HepG2 (cell line): ENCODE results near the gene MYO1E. TPM values are rescaled to one million over a fixed set of nuclear protein-coding genes. Genes with fewer than 3 reads are reported as not detected.

Experiments used
- ATAC-seq: fragments of 200-7000 bp; cut with Tn5 transposase; 3 replicates; pipeline ENCODE4 v1.9.1; 2020; ENCODE audit warnings: mild to moderate bottlenecking, moderate library complexity
- BruUV-seq: library from RNA; stranded (reverse); fragments of 400-500 nt; replicated peaks from 2 replicates; lab custom pipeline; 2021; lab: Mats Ljungman, UMichigan
- CTCF ChIA-PET: fragments of 300-600 bp; formaldehyde crosslinking; extraction: SDS; loops from one replicate; lab custom pipeline; 2021; ENCODE audit warnings: low total read pairs, inconsistent platforms, low intra/inter-chr PET ratio; lab: Yijun Ruan, JAX
- POLR2A ChIA-PET: fragments of 350-600 bp; sonication (Branson Sonifier 250); formaldehyde crosslinking; loops from one replicate; lab custom pipeline; 2020; ENCODE audit warnings: antibody characterized with exemption, inconsistent platforms; lab: Yijun Ruan, JAX
- DNase-seq: peaks from one replicate; pipeline ENCODE4 v3.0.0-alpha.2; 2015; ENCODE audit warnings: low spot score
- FAIRE-seq: peaks from 3 replicates; lab custom pipeline; 2011; peaks lifted over from hg19 to GRCh38; lab: Jason Lieb, UNC
- H2AFZ ChIP-seq: one replicate; pipeline ENCODE4 v1.6.1; 2011; ENCODE audit warnings: low read length, inconsistent platforms
- H3K27ac ChIP-seq: fragments of 300-600 bp; 3 replicates; pipeline ENCODE4 v1.8.0; 2011; ENCODE audit warnings: mixed run types, mild to moderate bottlenecking, mixed read lengths, low read length, inconsistent platforms; ENCODE audit not compliant: insufficient read depth; ENCODE audit errors: extremely low read length
- H3K27me3 ChIP-seq, 2 experiments: fragments of 200-600 bp in 1 of 2; 2 replicates in 1 of 2; 3 replicates in 1 of 2; pipeline versions ENCODE4 v1.6.0 to v1.8.0; 2011; ENCODE audit warnings: low read length in 2 of 2, mild to moderate bottlenecking in 2 of 2, moderate library complexity in 2 of 2, inconsistent platforms in 1 of 2; ENCODE audit not compliant: insufficient read depth in 2 of 2, control insufficient read depth in 1 of 2
- H3K36me3 ChIP-seq, 2 experiments: fragments of 200-600 bp in 1 of 2; replicated peaks in 1 of 2; 2 replicates in 1 of 2; 3 replicates in 1 of 2; pipeline versions ENCODE4 v1.5.1 to v1.8.0; 2011; ENCODE audit warnings: low read length in 2 of 2, inconsistent platforms in 1 of 2; ENCODE audit not compliant: insufficient read depth in 2 of 2, control insufficient read depth in 1 of 2
- H3K4me1 ChIP-seq: 2 replicates; pipeline ENCODE4 v1.5.1; 2012; ENCODE audit warnings: low read length, inconsistent platforms; ENCODE audit not compliant: insufficient read depth
- H3K4me2 ChIP-seq: 2 replicates; pipeline ENCODE4 v1.6.0; 2011; ENCODE audit warnings: low read depth, low read length, inconsistent platforms
- H3K4me3 ChIP-seq, 3 experiments: fragments of 200-600 bp in 1 of 3; sonication (generic), shearing (Covaris generic) in 1 of 3; replicated peaks in 1 of 3; 2 replicates each; pipeline ENCODE4 v1.5.1; 2011 to 2016; ENCODE audit warnings: low read length in 3 of 3, inconsistent platforms in 2 of 3, low read depth in 2 of 3, mild to moderate bottlenecking in 2 of 3, control low read depth in 1 of 3, mixed read lengths in 1 of 3; ENCODE audit not compliant: insufficient read depth in 1 of 3
- H3K79me2 ChIP-seq: one replicate; pipeline ENCODE4 v1.6.1; 2011; ENCODE audit warnings: low read length, inconsistent platforms; ENCODE audit not compliant: insufficient read depth
- H3K9ac ChIP-seq: 2 replicates; pipeline ENCODE4 v1.6.0; 2011; ENCODE audit warnings: mild to moderate bottlenecking, low read depth, low read length, inconsistent platforms; ENCODE audit not compliant: insufficient read depth
- H3K9me3 ChIP-seq: 2 replicates; pipeline ENCODE4 v1.5.1; 2012; ENCODE audit warnings: mild to moderate bottlenecking, low read length
- H4K20me1 ChIP-seq: 2 replicates; pipeline ENCODE4 v1.6.0; 2011; ENCODE audit warnings: inconsistent platforms, mild to moderate bottlenecking, low read length, moderate library complexity; ENCODE audit not compliant: insufficient read depth
- CC2D1A ChIP-seq: sonication (generic); formaldehyde crosslinking; IDR thresholded peaks from 2 replicates; pipeline ENCODE4 v1.8.1; 2023; ENCODE audit warnings: mild to moderate bottlenecking, missing genetic modification reagents
- FOXA3 ChIP-seq: IDR thresholded peaks from 2 replicates; pipeline ENCODE4 v1.6.1; 2016; ENCODE audit warnings: missing genetic modification reagents, missing compliant biosample characterization
- MIER2 ChIP-seq: IDR thresholded peaks from 2 replicates; pipeline ENCODE4 v1.6.1; 2016; ENCODE audit warnings: missing biosample characterization, missing genetic modification reagents
- ZNF512 ChIP-seq: sonication (generic); formaldehyde crosslinking; IDR thresholded peaks from 2 replicates; pipeline ENCODE4 v1.4.0; 2020; ENCODE audit warnings: mild to moderate bottlenecking, missing genetic modification reagents
- ZSCAN5A ChIP-seq: sonication (generic); formaldehyde crosslinking; IDR thresholded peaks from 2 replicates; pipeline ENCODE4 v1.8.0; 2022; ENCODE audit warnings: mild to moderate bottlenecking, missing genetic modification reagents, borderline replicate concordance
- WGBS: methylation state at CpG from one replicate; pipeline ENCODE4 v1.1.6; 2017; ENCODE audit warnings: low lambda C conversion rate; 5-methylcytosine and 5-hydroxymethylcytosine counted together
- in situ Hi-C: cut with HindIII; loops from 2 replicates; pipeline ENCODE4 v1.10.0; 2017; ENCODE audit warnings: low pct_unique_long_range_greater_than_20kb; ENCODE audit not compliant: extremely low pct_ligation_motif_present
- intact Hi-C: fragments of 100-400 bp; cut with micrococcal nuclease; formaldehyde crosslinking; loops from one replicate; pipeline ENCODE4 v1.10.0; 2022; ENCODE audit not compliant: unreplicated experiment
- polyA plus RNA-seq, 8 experiments: library from polyadenylated mRNA; depleted of rRNA in 3 of 8; stranded (reverse) in 7 of 8; unstranded in 1 of 8; fragments of >200 nt; fragmentation: Illumina TruSeq in 4 of 8; extraction: Trizol in 4 of 8; gene quantifications; 2 replicates each; pipeline versions ENCODE4 v1.2.1 to v1.2.3, GENCODE V29; 2011 to 2016; ENCODE audit warnings: low read depth in 4 of 8, missing spikeins in 1 of 8, mixed read lengths in 1 of 8; ENCODE audit not compliant: insufficient read depth in 1 of 8
- total RNA-seq, 5 experiments: library from RNA; depleted of rRNA; stranded (reverse); fragments of >200 nt; fragmentation: Illumina TruSeq; extraction: Trizol; gene quantifications; 2 replicates each; pipeline ENCODE4 v1.2.3, GENCODE V29; 2016; ENCODE audit warnings: low read depth in 1 of 5

Gene MYO1E
- total and polyA plus RNA-seq, 2 of the 13 experiments (the other 11 are each of a cell fraction or from before 2014, with no cell fraction given) = 15.7 to 25.1 TPM

DNA sequence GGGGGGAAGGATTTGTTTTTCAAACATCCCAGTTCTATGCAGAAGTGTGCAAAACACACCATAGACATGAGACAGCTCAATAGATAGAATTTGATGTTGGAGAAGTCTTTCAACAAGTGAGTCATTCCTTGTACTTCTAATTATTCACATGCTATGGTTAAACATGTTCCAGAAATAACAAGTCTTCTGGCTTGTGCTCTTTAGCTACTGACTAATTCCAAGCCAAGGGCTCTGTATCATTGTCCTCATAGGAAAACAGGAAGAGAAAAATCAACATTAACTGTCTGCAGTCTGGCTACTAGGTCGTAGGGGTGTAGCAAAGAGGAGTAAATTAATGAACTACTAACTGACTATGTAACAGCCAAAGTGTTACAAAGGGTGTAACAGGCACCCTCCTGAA is 140.2 kb downstream of the MYO1E start:
- TF ChIP-seq CC2D1A (CRISPR knock-in tag) = no peak
- no peak for TF ChIP-seq FOXA3
- TF ChIP-seq ZSCAN5A (CRISPR knock-in tag) = no peak
- no peak for TF ChIP-seq ZNF512 (CRISPR knock-in tag)
- no peak for TF ChIP-seq MIER2 (CRISPR knock-in tag)
- ATAC-seq (no peak), DNase-seq (no peak), FAIRE-seq (no peak)
- Histone ChIP-seq H3K4me3 (no peak overlapping the region), H3K79me2 (no peaks in the 10 kb centered on the region), H3K9ac (no peak overlapping the region), H4K20me1 (no peaks in the 10 kb centered on the region), H3K27me3 (no peaks in the 10 kb centered on the region), H3K27ac (no peak overlapping the region), H3K4me1 (peaks cover 17% of the 10 kb centered on the region), H3K9me3 (no peaks in the 10 kb centered on the region), H2AFZ (no peak overlapping the region), H3K36me3 (peaks cover 1 to 4% of the 10 kb centered on the region in 2 experiments; a peak in 2 of 5 replicates), H3K4me2 (no peak overlapping the region)
- intact Hi-C loops (no loop called here), in situ Hi-C loops (no loop called here)
- no TSS peak for BruUV-seq
- WGBS = 48% methylated on average over 1 of the region's 1 CpG
- POLR2A ChIA-PET = no interaction called here
- CTCF ChIA-PET = no interaction called here
